GM23248 (cell line): ENCODE measurements around the gene OR4A16. TPM values are rescaled to one million over a fixed set of nuclear protein-coding genes. Genes with fewer than 3 reads are reported as not detected.

Experiments
- DNase-seq: peaks from one replicate; pipeline ENCODE4 v3.0.0-alpha.2; 2015
- H2AFZ ChIP-seq: fragments of 200-600 bp; sonication (generic); 2 replicates; pipeline ENCODE4 v1.6.1; 2016; ENCODE audit warnings: antibody characterized with exemption
- H3F3A ChIP-seq: fragments of 200-600 bp; sonication (generic); 2 replicates; pipeline ENCODE4 v1.6.1; 2016; ENCODE audit warnings: mild to moderate bottlenecking, antibody characterized with exemption, mixed run types; ENCODE audit not compliant: insufficient read depth
- H3K27ac ChIP-seq: fragments of 200-600 bp; sonication (generic); 2 replicates; pipeline ENCODE4 v1.5.1; 2016; ENCODE audit warnings: mild to moderate bottlenecking
- H3K27me3 ChIP-seq: fragments of 200-600 bp; sonication (generic); replicated peaks from 2 replicates; pipeline ENCODE4 v1.6.1; 2016; ENCODE audit warnings: mild to moderate bottlenecking; ENCODE audit not compliant: insufficient read depth
- H3K36me3 ChIP-seq: fragments of 200-600 bp; sonication (generic); 2 replicates; pipeline ENCODE4 v1.6.1; 2016; ENCODE audit warnings: low read depth, mild to moderate bottlenecking
- H3K4me1 ChIP-seq: fragments of 200-600 bp; sonication (generic); 2 replicates; pipeline ENCODE4 v1.6.1; 2016; ENCODE audit warnings: mild to moderate bottlenecking; ENCODE audit not compliant: insufficient read depth
- H3K4me2 ChIP-seq: fragments of 200-600 bp; sonication (generic); one replicate; pipeline ENCODE4 v1.6.1; 2016; ENCODE audit warnings: mild to moderate bottlenecking; ENCODE audit not compliant: unreplicated experiment
- H3K4me3 ChIP-seq: fragments of 200-600 bp; sonication (generic); 2 replicates; pipeline ENCODE4 v1.5.1; 2016; ENCODE audit warnings: mild to moderate bottlenecking
- H3K79me2 ChIP-seq: fragments of 200-600 bp; sonication (generic); 2 replicates; pipeline ENCODE4 v1.6.1; 2016; ENCODE audit warnings: mild to moderate bottlenecking; ENCODE audit not compliant: insufficient read depth
- H3K9ac ChIP-seq: fragments of 200-600 bp; sonication (generic); 2 replicates; pipeline ENCODE4 v1.6.1; 2016; ENCODE audit warnings: mild to moderate bottlenecking
- H3K9me2 ChIP-seq: fragments of 200-600 bp; sonication (generic); 2 replicates; pipeline ENCODE4 v1.6.1; 2016; ENCODE audit warnings: mixed run types, mild to moderate bottlenecking, moderate library complexity; ENCODE audit not compliant: insufficient read depth
- H3K9me3 ChIP-seq: fragments of 200-600 bp; sonication (generic); one replicate; pipeline ENCODE4 v1.6.1; 2017; ENCODE audit warnings: low read depth
- H4K20me1 ChIP-seq: fragments of 200-600 bp; sonication (generic); 2 replicates; pipeline ENCODE4 v1.6.0; 2016; ENCODE audit not compliant: insufficient read depth
- EZH2 ChIP-seq: fragments of 200-600 bp; sonication (generic); IDR thresholded peaks from 2 replicates; pipeline ENCODE4 v1.6.1; 2018; ENCODE audit warnings: antibody characterized with exemption, mild to moderate bottlenecking; ENCODE audit not compliant: insufficient read depth, poor library complexity, severe bottlenecking
- EZH2phosphoT487 ChIP-seq: fragments of 200-600 bp; sonication (generic); IDR thresholded peaks from 2 replicates; pipeline ENCODE4 v1.6.1; 2018; ENCODE audit warnings: antibody characterized with exemption, moderate library complexity, mild to moderate bottlenecking, low read depth; ENCODE audit not compliant: insufficient read depth
- WGBS, 2 experiments: methylation state at CpG; one replicate each; pipeline ENCODE4 v1.1.6; 2015 to 2017; ENCODE audit warnings: low lambda C conversion rate in 2 of 2, low coverage in 1 of 2; ENCODE audit errors: missing lambda C conversion rate in 2 of 2; 5-methylcytosine and 5-hydroxymethylcytosine counted together
- in situ Hi-C: fragments of 300-500 bp; cut with MboI; formaldehyde crosslinking; loops from 2 replicates; pipeline ENCODE4 v1.15.0; 2020
- polyA plus RNA-seq: library from polyadenylated mRNA; unstranded; fragments of >200 nt; fragmentation: Nextera tagmentation; extraction: Ambion mirVana; gene quantifications from 2 replicates; pipeline ENCODE4 v1.2.1, GENCODE V29; 2016
- total RNA-seq: library from RNA; depleted of rRNA; stranded (reverse); fragments of >200 nt; shearing (Covaris generic); gene quantifications from 2 replicates; pipeline ENCODE4 v1.2.3, GENCODE V29; 2014; rRNA removed

Gene OR4A16, protein sequence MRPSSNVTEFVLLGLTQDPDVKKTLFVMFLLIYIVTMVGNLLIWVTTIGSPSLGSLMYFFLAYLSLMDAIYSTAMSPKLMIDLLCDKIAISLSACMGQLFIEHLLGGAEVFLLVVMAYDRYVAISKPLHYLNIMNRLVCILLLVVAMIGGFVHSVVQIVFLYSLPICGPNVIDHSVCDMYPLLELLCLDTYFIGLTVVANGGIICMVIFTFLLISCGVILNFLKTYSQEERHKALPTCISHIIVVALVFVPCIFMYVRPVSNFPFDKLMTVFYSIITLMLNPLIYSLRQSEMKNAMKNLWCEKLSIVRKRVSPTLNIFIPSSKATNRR
- total RNA-seq: not detected in 2 replicates
- polyA plus RNA-seq: not detected in 2 replicates

DNA sequence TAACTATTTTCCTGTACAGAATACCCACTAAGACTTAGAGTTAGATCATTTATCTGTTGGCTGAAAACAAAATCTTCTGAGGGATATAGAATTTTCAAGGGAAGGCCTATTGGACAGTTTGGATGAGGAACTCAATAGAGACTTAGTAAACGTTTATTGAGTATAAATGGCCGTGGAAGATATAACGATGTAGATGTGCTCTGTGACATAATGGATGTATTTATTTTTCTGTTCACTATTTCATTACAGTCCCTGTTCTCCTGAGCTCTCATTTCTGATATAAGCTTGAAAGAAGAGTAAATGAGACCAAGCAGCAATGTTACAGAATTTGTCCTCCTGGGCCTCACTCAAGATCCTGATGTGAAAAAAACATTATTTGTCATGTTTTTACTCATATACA lies at the start of gene OR4A16:
Gene OR4A16 (plus strand): TSS at position 301 of the 400 bp plus-strand sequence. CDS start 0 bp downstream, at position 301.
- Histone ChIP-seq H3K4me2 (no peak within 1 kb of the TSS), H3K4me3 (no peak within 1 kb of the TSS), H3K79me2 (no peaks in the 10 kb centered on the region), H3K4me1 (no peaks in the 10 kb centered on the region), H3K9ac (no peak within 1 kb of the TSS), H3F3A (no peaks in the 10 kb centered on the region), H3K9me2 (no peaks in the 10 kb centered on the region), H3K9me3 (no peaks in the 10 kb centered on the region), H2AFZ (no peak within 1 kb of the TSS), H3K36me3 (no peaks in the 10 kb centered on the region), H3K27ac (no peak within 1 kb of the TSS), H3K27me3 (no peaks in the 10 kb centered on the region), H4K20me1 (no peaks in the 10 kb centered on the region)
- 44 to 48% methylated on average over 3 of the region's 3 CpGs for WGBS, 2 experiments
- no peak for DNase-seq
- TF ChIP-seq EZH2: no peak
- no peak for TF ChIP-seq EZH2phosphoT487
- in situ Hi-C loops: no loop called here

GRCh38 chr11:55324500-55324899 lies 18.5 kb upstream of the OR4A16 start:
- Histone ChIP-seq H3K27me3 (no peaks in the 10 kb centered on the region), H3K4me2 (no peak overlapping the region), H2AFZ (no peak overlapping the region), H3K9ac (no peak overlapping the region), H3K4me1 (no peaks in the 10 kb centered on the region), H3K36me3 (no peaks in the 10 kb centered on the region), H3K27ac (no peak overlapping the region), H3F3A (no peaks in the 10 kb centered on the region), H3K9me3 (no peaks in the 10 kb centered on the region), H3K79me2 (no peaks in the 10 kb centered on the region), H3K9me2 (no peaks in the 10 kb centered on the region), H3K4me3 (no peak overlapping the region), H4K20me1 (no peaks in the 10 kb centered on the region)
- TF ChIP-seq EZH2phosphoT487: no peak
- no peak for TF ChIP-seq EZH2
- in situ Hi-C loops: no loop called here
- WGBS, 2 experiments: 10 to 12% methylated on average over 1 of the region's 1 CpG
- DNase-seq: no peak

DNA sequence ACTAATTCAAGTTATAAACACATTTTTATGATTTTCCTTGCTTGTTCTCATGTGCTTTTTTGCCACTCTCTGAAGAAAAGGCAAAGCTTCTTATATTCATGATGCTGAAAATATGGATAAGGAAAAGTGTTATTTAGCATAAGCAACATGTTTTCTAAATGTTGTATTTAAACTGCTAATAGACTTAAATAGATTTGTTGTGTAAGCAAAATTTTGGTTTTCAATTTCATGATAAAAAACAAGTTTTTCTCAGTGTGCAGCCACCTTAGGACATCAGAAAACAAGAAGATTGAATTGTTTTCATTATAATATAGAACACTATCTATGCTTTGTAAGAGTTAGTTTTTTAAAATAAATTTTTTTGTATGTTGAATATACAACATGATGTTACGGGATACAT lies 2.3 kb downstream of the OR4A16 start:
- TF ChIP-seq EZH2: no peak
- no peak for TF ChIP-seq EZH2phosphoT487
- Histone ChIP-seq H3K9me2 (no peaks in the 10 kb centered on the region), H3K27ac (no peak overlapping the region), H3K4me3 (no peak overlapping the region), H3K79me2 (no peaks in the 10 kb centered on the region), H3K9me3 (no peaks in the 10 kb centered on the region), H3K9ac (no peak overlapping the region), H3K27me3 (no peaks in the 10 kb centered on the region), H3F3A (no peaks in the 10 kb centered on the region), H3K36me3 (no peaks in the 10 kb centered on the region), H4K20me1 (no peaks in the 10 kb centered on the region), H3K4me1 (no peaks in the 10 kb centered on the region), H2AFZ (no peak overlapping the region), H3K4me2 (no peak overlapping the region)
- WGBS, 2 experiments: 45 to 63% methylated on average over 1 of the region's 1 CpG
- in situ Hi-C loops: no loop called here
- no peak for DNase-seq

DNA sequence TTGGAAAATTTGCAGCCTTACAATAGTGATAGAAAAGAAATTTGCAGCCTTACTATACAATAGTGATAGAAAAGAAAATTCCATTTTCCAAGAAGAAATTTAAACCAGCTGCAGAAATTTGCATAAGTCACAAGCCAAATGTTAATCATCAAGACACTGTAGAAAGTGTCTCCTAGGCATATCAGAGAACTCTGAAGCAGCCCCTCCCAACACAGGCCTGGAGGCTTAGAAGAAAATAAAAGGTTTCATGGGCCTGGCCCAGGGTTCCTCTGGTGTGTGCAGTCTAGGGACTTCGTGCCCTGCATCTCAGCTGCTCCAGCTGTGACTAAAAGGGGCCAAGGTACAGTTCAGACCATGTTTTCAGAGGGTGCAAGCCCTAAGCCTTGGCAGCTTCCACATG lies 6.0 kb downstream of the OR4A16 start:
- Histone ChIP-seq H3K9me2 (no peaks in the 10 kb centered on the region), H3K4me2 (no peak overlapping the region), H3F3A (no peaks in the 10 kb centered on the region), H3K27me3 (no peaks in the 10 kb centered on the region), H3K9ac (no peak overlapping the region), H2AFZ (no peak overlapping the region), H3K36me3 (no peaks in the 10 kb centered on the region), H3K9me3 (no peaks in the 10 kb centered on the region), H3K4me3 (no peak overlapping the region), H3K27ac (no peak overlapping the region), H3K4me1 (no peaks in the 10 kb centered on the region), H4K20me1 (no peaks in the 10 kb centered on the region), H3K79me2 (no peaks in the 10 kb centered on the region)
- TF ChIP-seq EZH2phosphoT487: no peak
- TF ChIP-seq EZH2: no peak
- DNase-seq: no peak
- in situ Hi-C loops: no loop called here
- WGBS, 2 experiments: 0% methylated on average over 1 of the region's 1 CpG
